Measurements from ENCODE around the gene MED16.
"Not testable (repeated sequence)": the region's sequence is repeated elsewhere in the genome, so short reads cannot be mapped to it uniquely, and the experiment has no call there.

MED16 gene

DNA sequence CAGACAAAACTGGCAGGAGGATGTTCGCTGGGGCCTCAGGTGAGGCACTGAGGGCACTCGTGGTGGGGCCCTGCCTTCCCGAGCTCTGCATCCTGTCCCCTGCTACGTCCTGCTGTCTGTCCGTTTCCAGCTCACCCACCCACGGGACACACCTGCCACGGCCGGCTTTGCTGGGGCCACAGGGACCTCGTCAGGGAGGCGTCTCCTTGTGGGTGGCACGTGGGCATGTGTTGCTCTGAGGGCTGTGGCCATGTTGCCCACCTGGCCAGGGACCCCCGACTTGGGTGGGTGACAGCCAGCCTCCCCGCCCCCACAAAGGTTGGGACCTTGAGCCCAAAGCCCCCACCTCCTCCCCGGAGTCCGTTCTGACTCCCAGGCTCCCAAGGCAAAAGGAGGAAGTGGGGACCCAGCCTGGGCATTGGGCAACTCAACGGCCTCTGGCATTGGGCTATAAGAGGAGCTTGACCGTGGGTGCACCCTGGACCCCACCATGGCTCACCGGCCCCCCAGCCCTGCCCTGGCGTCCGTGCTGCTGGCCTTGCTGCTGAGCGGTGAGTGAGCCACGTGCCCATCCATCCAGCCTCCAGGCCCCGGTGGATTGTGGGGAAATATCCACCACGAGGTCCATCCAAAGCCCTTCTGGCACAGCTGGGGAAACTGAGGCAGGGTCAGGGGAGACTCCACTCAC lies 52.3 kb downstream of the MED16 start, which contains the start of gene PRTN3:
PRTN3 (plus strand) TSS at position 481 of the 688 bp plus-strand sequence; CDS start at position 491, 10 bp downstream.
- DNase-seq (ENCODE audit: extremely low read depth in 1 of 2, low read depth in 1 of 2): no peak

DNA sequence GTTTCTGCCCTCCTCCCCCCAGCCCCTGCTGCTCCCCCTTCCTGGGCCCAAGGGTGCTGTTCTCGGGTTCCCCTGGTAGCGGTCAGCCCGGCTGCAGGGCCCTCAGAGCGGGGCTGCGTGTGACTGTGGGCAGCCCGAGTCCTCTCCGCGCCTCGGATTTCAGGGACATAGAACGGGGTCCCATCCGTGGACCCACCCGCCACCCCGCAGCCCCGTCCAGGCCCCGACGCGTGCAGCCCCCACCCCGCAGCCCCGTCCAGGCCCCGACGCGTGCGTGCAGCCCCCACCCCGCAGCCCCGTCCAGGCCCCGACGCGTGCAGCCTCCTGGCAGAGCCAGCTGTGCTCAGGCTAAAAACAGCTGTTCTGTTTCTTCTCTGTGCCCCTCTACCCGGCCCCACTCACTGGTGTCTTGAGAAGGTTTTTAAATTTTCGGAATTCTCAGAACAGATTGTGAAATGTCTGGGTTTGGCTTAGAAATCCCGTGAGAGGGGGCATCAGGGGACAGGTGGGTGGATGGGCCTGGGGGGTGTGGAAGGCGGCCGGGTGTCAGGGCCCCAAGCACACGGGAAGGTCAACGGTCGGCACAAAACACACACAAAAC lies 57.7 kb downstream of the MED16 start:
- no peak for DNase-seq (ENCODE audit: extremely low read depth in 1 of 2, low read depth in 1 of 2)

- no peak for DNase-seq (ENCODE audit: extremely low read depth in 1 of 2, low read depth in 1 of 2)
Measured at GRCh38 chr19:834216-834615, 58.8 kb downstream of the MED16 start.

DNA sequence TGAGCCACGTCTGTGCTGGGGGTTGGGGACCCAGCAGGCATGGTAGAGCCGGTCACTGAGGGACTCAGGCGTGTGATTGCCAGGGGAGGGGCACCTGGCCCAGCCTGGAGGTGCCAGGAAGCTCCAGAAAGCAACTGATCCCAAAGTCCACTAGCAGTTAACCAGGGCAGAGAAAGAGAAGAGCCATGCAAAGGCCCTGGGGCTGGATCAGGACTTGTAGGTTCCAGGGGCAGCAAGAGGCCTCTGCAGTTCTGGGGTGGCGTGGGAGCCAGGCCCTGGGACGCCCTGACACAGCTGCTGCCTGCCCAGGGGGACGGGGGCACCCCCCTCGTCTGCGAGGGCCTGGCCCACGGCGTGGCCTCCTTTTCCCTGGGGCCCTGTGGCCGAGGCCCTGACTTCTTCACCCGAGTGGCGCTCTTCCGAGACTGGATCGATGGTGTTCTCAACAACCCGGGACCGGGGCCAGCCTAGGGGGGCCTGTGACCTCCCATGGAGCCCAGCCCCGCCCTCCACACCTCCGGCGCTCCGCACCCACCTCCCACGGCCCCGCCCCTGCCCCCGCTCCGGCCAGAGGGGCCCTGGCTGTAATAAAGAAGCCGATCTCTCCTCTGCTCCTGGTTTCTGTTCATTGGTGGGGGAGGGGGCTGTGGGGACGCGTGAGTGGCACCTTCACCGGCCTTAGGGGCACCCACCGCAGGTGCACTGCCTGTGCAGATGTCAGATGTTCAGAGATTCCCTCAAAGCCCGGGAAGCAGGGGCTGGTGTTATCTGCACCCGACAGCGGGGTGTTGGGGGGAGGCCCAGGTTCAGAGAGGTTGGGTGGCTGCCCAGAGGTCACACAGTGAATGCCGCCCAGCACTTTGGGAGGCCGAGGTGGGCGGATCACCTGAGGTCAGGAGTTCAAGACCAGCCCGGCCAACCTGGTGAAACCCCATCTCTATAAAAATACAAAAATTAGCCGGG lies 61.3 kb downstream of the MED16 start:
- no peak for DNase-seq (ENCODE audit: extremely low read depth in 1 of 2, low read depth in 1 of 2)

DNA sequence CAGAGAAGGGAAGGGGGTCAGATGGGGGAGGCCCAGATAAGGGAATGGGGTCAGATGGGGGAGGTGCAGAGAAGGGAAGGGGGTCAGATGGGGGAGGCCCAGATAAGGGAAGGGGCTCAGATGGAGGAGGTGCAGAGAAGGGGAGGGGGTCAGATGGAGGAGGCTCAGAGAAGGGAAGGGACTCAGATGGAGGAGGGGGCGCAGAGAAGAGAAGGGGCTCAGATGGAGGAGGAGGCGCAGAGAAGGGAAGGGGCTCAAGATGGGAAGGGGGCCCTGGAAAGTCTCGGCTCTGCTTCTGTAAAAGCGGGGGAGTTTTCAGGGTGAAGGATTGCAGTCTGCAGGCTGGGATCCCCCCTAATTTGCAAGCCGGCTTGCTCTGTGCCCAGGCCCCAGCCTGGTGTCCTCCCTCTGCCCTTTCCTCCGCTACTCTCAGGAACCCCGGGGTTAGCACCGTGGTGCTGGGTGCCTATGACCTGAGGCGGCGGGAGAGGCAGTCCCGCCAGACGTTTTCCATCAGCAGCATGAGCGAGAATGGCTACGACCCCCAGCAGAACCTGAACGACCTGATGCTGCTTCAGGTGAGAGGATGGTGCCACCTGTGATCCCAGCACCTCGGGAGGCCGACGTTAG lies 63.7 kb downstream of the MED16 start:
- DNase-seq (ENCODE audit: extremely low read depth in 1 of 2, low read depth in 1 of 2): no peak

GRCh38 chr19:827710-828321 lies 65.2 kb downstream of the MED16 start, which contains the start of gene AZU1:
Gene AZU1 (plus strand): TSS chr19:827837. CDS start chr19:827847, 10 bp downstream.
- no peak for DNase-seq (ENCODE audit: extremely low read depth in 1 of 2, low read depth in 1 of 2)

DNA sequence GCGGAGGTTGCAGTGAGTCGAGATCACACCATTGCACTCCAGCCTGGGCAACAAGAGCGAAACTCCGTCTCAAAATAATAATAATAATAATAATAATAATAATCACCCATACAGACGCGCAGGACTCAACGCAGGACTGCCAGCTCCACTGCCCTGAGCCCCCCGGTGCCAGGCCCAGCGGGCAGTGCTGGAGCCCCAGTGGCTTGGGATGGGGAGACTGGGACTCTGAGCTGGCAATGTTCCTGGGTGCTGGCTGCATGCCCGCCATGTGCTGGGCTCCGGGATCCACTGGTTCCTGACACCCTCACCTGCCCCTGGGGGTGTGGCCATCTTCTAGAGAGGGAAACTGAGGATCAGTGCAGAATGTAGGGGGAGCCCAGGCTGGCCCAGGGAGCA lies 65.7 kb downstream of the MED16 start:
- DNase-seq (ENCODE audit: extremely low read depth in 1 of 2, low read depth in 1 of 2): no peak

- DNase-seq (ENCODE audit: extremely low read depth in 1 of 2, low read depth in 1 of 2): no peak
Measured at GRCh38 chr19:825897-826644, 66.9 kb downstream of the MED16 start.

DNA sequence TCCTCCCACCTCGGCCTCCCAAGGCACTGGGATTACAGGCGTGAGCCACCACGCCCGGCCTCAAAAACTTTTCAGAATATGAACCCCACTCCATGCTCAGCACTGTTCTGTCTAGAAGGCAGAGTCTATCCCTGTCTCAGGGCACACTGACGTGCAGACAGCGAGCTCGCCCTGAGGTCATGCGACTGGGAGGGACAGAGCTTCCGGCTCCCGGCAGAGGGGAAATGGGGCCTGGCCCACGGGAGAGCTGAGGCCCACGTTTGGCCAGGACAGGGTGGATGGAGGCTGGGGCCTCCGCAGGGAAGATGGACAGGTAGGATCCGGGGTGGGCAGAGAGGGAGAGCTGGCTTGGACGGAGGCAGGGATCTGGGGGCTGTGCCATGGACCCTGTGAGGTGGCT lies 68.1 kb downstream of the MED16 start:
- no peak for DNase-seq (ENCODE audit: extremely low read depth in 1 of 2, low read depth in 1 of 2)

DNA sequence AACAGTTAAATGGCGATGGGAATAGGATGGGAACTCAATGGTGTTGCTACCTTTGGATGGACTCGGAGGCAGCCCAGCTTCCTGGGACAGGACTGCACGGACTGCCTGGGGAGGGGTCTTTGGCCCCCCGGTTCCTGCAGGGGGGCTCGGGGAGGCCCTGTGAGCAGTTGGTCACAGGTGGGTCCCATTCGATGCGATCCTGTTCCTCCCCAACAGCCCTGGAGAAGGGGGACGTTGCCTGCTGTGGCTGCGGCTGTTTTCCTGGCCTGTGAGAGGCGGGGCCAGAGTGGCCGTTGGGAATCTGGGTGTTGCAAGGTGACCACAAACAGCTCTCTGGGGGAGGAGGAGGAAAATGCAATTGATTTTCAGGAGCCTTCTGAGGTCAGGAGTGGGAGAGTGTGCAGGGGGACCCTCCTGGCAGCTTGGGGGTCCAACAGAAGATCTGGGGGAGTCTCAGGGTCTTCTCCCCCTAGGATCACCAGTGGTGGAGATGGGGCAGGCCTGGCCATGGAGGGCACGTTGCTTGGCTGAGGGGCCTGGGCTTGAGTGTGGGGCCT lies 69.3 kb downstream of the MED16 start:
- DNase-seq (ENCODE audit: extremely low read depth in 1 of 2, low read depth in 1 of 2): no peak

DNA sequence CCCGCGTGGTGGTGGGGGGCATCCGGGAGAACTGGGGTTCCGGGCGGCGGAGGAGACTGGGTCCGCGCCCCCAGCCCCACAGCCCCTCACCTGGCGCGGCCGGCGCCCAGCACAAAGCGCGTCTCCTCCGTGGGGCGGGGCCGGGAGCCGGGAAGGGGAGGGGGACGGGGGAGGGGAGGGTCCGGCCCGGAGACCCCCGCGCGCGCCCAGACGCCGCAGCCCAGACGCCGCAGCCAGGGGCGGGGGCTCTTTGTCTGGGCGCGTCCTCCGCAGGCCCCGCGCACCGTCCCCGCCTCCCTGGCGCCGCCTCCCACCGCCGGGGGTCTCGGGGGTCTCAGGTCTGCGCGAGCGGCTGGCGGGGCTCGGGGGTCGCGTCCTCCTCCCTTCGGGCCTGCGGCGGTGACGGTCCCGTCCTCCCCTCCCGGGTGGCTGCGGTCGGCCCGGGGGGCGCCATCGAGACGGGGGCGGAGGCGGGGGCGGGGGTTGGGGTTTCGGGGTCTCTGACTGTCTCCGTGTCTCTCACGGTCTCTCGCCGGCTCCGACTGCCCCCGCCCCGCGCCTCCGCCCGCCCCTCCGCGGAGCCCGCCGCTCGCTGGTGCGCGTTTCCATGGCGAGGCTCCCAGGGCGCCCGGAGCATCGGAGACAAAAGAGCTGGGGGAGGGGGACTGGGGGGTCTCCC lies 71.0 kb downstream of the MED16 start, which contains the start of gene PLPPR3:
PLPPR3 (minus strand) TSS at position 131 of the 679 bp plus-strand sequence. CDS start 396 bp downstream, outside the sequence.
- no peak for DNase-seq (ENCODE audit: extremely low read depth in 1 of 2, low read depth in 1 of 2)

DNA sequence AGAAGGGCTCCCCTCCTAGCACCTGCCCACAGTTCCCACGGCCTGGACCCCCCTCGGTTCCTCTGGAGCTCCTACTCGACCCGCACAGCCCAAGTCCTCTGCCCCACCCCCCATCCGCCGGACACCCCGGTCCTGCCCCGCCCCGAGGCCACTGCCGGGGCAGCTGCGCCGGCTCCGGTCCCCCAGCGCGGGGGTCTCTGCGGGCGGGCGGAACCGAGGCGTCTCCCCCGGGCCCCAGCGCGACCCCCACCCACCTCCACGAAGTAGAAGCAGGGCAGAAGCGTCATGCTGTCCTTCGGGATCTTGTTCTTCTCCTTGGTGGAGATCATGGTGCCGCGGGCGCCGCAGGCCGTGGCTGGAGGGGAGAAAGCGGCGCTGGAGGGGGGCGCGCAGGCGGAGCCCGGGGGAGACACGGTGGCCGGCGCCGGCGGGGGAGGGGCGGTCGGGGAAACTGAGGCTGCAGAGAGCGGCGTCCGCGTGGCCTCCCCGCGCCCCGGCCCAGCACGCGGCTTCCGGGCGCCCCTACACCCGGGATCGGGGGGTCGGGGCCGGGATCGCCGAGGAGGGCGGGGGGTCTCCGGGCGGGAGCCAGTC lies 71.7 kb downstream of the MED16 start:
- no peak for DNase-seq (ENCODE audit: extremely low read depth in 1 of 2, low read depth in 1 of 2)

- DNase-seq (ENCODE audit: extremely low read depth in 1 of 2, low read depth in 1 of 2): not testable (repeated sequence)
Measured at GRCh38 chr19:820212-820611, 72.8 kb downstream of the MED16 start.
